NT2/D1 (cell line): ENCODE data around the gene MBOAT1.

ENCODE experiments used
- SUZ12 ChIP-seq: IDR thresholded peaks from 2 replicates; pipeline ENCODE4 v1.6.1; 2011; ENCODE audit not compliant: insufficient read length, insufficient read depth; ENCODE audit errors: extremely low read depth
- YY1 ChIP-seq: IDR thresholded peaks from 2 replicates; pipeline ENCODE4 v1.6.1; 2011; ENCODE audit not compliant: insufficient read length, insufficient read depth
- ZNF274 ChIP-seq: IDR thresholded peaks from 2 replicates; pipeline ENCODE4 v1.6.1; 2011; ENCODE audit warnings: mild to moderate bottlenecking, low read depth, low read length

- no peak for TF ChIP-seq ZNF274
- TF ChIP-seq SUZ12 = no peak
- TF ChIP-seq YY1 = no peak
Observed at GRCh38 chr6:20141931-20142330, 70.3 kb downstream of the MBOAT1 start.
